Ovary (tissue), 9 donors: Measurements from ENCODE around the gene STAT5B. TPM values are rescaled to one million over a fixed set of nuclear protein-coding genes. Genes with fewer than 3 reads are reported as not detected.

Source experiments
- DNase-seq, 5 donors: peaks; one replicate each; pipeline ENCODE4 v3.0.0-alpha.2; 2019 to 2020
- H3K27ac ChIP-seq, 2 donors: fragments of 200-600 bp; one replicate each; pipeline versions ENCODE4 v1.5.1 to v1.8.0; 2019 to 2022
- H3K27me3 ChIP-seq: fragments of 200-600 bp; one replicate; pipeline ENCODE4 v1.8.0; 2022
- H3K36me3 ChIP-seq: fragments of 200-600 bp; sonication (generic); one replicate; pipeline ENCODE4 v1.5.1; 2019
- H3K4me1 ChIP-seq: one replicate; pipeline ENCODE4 v1.8.1; 2013; ENCODE audit warnings: mild to moderate bottlenecking, moderate library complexity; ENCODE audit not compliant: insufficient read depth
- H3K4me3 ChIP-seq: fragments of 200-600 bp; sonication (generic); one replicate; pipeline ENCODE4 v1.5.1; 2017
- H3K9me3 ChIP-seq, 2 donors: fragments of 200-600 bp in 1 of 2; sonication (generic) in 1 of 2; one replicate each; pipeline versions ENCODE4 v1.5.1 to v1.8.1; 2013 to 2019; ENCODE audit warnings: mild to moderate bottlenecking in 1 of 2, moderate library complexity in 1 of 2
- EP300 ChIP-seq: sonication (generic); formaldehyde crosslinking; IDR thresholded peaks from one replicate; pipeline ENCODE4 v1.6.1; 2017; ENCODE audit warnings: antibody characterized with exemption
- POLR2A ChIP-seq: fragments of 450-650 bp; IDR thresholded peaks from one replicate; pipeline ENCODE4 v1.6.1; 2017; ENCODE audit warnings: antibody characterized with exemption, mild to moderate bottlenecking, moderate library complexity
- WGBS, 3 donors: extraction: QIAGEN DNeasy Blood & Tissue Kit in 1 of 3; methylation state at CpG; one replicate each; pipeline versions ENCODE4 v1.1.5 to v1.1.7; 2013 to 2017; 5-methylcytosine and 5-hydroxymethylcytosine counted together
- intact Hi-C, 4 donors: fragments of 100-400 bp; cut with DNase I; formaldehyde crosslinking; loops; one replicate each; pipeline versions ENCODE4 v1.11.0 to v1.15.1; 2022 to 2023
- polyA plus RNA-seq, 2 donors: library from polyadenylated mRNA; stranded (reverse); fragments of 200-250 nt in 1 of 2; fragments of 350-450 nt in 1 of 2; fragmentation: Illumina TruSeq in 1 of 2; extraction: RNeasy Lipid Tissue Mini Kit (QIAGEN cat#74804) in 1 of 2; gene quantifications; one replicate each; pipeline ENCODE4 v1.2.3, GENCODE V29; 2013 to 2014
- total RNA-seq, 7 donors: library from RNA; depleted of rRNA in 2 of 7; stranded (reverse); fragments of >200 nt in 2 of 7; fragmentation: NEBNext Ultra II Directional in 3 of 7; extraction: Animal tissue kit (Norgen Biotek cat#: 25700) in 3 of 7; gene quantifications; one replicate each; pipeline versions ENCODE4 v1.1.0 to v1.2.4, GENCODE V29; 2016 to 2023
- TF ChIP-seq, protein P1 (sequence below), 3 donors: fragments of 450-650 bp in 2 of 3; fragments of 200-600 bp in 1 of 3; IDR thresholded peaks; one replicate each; pipeline versions ENCODE4 v1.5.1 to v1.8.0; 2016 to 2022; ENCODE audit warnings: antibody characterized with exemption in 3 of 3, mild to moderate bottlenecking in 1 of 3
- donor health status: DM: no; HTN: no; CAD: no; lungs with moderate emphysema.
- donor health status: DM: no; HTN: no; CAD: no.
- donor health status: Bipolar disorder and iron deficiency.
- donor health status: DM: yes; HTN: yes; CAD: no.
- donor health status: DM: no; HTN: no; CAD: no.
- donor health status: DM: yes; HTN: yes; CAD: no.

Gene STAT5B
- total and polyA plus RNA-seq, 9 donors = 66.1 to 176 (median 108) TPM

DNA sequence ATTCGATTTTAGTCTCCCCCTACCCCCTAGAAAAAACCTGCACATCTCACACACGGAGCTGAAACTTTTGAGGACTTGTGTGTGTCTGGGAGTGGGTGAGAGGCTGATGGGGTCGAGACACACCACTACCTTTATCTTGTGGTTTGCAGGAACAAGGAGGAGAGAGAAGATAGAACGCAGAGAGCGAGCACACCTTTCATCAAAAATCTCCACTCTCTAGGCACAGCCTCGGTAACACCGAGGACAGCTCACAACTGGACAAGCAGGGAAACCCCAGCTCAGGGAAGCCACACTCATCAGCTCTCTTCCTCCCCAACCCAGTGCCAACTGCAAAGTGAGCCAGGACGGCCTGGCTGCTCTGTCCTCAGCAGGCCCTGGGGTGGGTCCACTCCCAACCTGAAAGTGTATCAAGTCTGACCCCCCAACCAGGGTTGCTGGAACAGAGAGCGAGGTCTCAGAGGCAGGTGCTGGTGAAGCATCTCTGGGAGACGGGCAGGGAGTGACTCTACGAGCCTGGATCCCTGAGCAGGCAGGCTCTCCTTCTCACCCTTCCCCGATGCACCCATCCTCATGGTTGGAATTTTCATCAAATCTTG, 76.7 kb downstream of the STAT5B start:
- intact Hi-C loops = no loop called here
- no peak overlapping the region for H3K27ac ChIP-seq
- no peaks in the 10 kb centered on the region for H3K36me3 ChIP-seq
- TF ChIP-seq POLR2A (no peak), EP300 (no peak)
- TF ChIP-seq, protein P1, sequence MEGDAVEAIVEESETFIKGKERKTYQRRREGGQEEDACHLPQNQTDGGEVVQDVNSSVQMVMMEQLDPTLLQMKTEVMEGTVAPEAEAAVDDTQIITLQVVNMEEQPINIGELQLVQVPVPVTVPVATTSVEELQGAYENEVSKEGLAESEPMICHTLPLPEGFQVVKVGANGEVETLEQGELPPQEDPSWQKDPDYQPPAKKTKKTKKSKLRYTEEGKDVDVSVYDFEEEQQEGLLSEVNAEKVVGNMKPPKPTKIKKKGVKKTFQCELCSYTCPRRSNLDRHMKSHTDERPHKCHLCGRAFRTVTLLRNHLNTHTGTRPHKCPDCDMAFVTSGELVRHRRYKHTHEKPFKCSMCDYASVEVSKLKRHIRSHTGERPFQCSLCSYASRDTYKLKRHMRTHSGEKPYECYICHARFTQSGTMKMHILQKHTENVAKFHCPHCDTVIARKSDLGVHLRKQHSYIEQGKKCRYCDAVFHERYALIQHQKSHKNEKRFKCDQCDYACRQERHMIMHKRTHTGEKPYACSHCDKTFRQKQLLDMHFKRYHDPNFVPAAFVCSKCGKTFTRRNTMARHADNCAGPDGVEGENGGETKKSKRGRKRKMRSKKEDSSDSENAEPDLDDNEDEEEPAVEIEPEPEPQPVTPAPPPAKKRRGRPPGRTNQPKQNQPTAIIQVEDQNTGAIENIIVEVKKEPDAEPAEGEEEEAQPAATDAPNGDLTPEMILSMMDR (IDR thresholded peaks at IDR 0.05) = no peak
- no peak overlapping the region for H3K4me3 ChIP-seq
- peaks cover 1% of the 10 kb centered on the region for H3K4me1 ChIP-seq
- no peaks in the 10 kb centered on the region for H3K27me3 ChIP-seq
- no peaks in the 10 kb centered on the region for H3K9me3 ChIP-seq
- 80 to 87% (median 86%) methylated on average over 12 of the region's 12 CpGs for WGBS, 3 donors
- no peak for DNase-seq

GRCh38 chr17:42198897-42199296, 77.3 kb downstream of the STAT5B start:
- WGBS, 3 donors = 67 to 72% (median 70%) methylated on average over 4 of the region's 4 CpGs
- TF ChIP-seq POLR2A (no peak), EP300 (no peak)
- TF ChIP-seq, protein P1 (IDR thresholded peaks at IDR 0.05) = no peak

DNA sequence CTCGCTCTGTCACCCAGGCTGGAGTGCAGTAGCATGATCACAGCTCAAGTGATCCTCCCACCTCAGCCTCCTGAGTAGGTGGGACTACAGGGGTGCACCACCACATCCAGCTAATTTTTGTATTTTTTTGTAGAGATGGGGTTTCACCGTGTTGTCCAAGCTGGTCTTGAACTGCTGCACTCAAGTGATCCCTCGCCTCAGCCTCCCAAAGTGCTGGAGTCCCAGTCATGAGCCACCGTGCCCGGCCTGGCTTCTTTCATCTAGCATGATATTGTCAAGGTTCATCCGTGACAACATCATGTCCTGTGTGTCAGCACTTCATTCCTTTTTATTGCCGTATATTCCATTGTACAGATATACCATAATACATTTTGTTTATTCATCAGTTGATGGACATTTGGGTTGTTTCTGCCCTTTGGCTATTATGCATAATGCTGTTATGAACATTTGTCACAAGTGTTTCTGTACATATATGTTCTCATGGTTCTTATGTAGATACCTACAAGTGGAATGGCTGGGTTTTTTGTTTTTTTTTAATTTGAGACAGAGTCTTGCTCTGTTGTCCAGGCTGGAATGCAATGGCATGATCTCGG, 78.5 kb downstream of the STAT5B start:
- no peak for DNase-seq
- TF ChIP-seq, protein P1 (IDR thresholded peaks at IDR 0.05) = no peak
- TF ChIP-seq POLR2A (no peak), EP300 (no peak)
- H3K9me3 ChIP-seq = no peaks in the 10 kb centered on the region
- no peaks in the 10 kb centered on the region for H3K36me3 ChIP-seq
- 91 to 92% (median 91%) methylated on average over 8 of the region's 8 CpGs for WGBS, 3 donors
- peaks cover 10% of the 10 kb centered on the region for H3K4me1 ChIP-seq
- H3K27me3 ChIP-seq = no peaks in the 10 kb centered on the region
- intact Hi-C loops = no loop called here
- no peak overlapping the region for H3K4me3 ChIP-seq
- H3K27ac ChIP-seq = no peak overlapping the region

More at GRCh38 chr17:42198897-42199296, 77.3 kb downstream of the STAT5B start:
- H3K27ac ChIP-seq = no peak overlapping the region
- H3K36me3 ChIP-seq = no peaks in the 10 kb centered on the region
- no peaks in the 10 kb centered on the region for H3K9me3 ChIP-seq
- intact Hi-C loops = no loop called here
- peaks cover 2% of the 10 kb centered on the region for H3K4me1 ChIP-seq
- no peaks in the 10 kb centered on the region for H3K27me3 ChIP-seq
- no peak overlapping the region for H3K4me3 ChIP-seq
- DNase-seq = no peak

DNA sequence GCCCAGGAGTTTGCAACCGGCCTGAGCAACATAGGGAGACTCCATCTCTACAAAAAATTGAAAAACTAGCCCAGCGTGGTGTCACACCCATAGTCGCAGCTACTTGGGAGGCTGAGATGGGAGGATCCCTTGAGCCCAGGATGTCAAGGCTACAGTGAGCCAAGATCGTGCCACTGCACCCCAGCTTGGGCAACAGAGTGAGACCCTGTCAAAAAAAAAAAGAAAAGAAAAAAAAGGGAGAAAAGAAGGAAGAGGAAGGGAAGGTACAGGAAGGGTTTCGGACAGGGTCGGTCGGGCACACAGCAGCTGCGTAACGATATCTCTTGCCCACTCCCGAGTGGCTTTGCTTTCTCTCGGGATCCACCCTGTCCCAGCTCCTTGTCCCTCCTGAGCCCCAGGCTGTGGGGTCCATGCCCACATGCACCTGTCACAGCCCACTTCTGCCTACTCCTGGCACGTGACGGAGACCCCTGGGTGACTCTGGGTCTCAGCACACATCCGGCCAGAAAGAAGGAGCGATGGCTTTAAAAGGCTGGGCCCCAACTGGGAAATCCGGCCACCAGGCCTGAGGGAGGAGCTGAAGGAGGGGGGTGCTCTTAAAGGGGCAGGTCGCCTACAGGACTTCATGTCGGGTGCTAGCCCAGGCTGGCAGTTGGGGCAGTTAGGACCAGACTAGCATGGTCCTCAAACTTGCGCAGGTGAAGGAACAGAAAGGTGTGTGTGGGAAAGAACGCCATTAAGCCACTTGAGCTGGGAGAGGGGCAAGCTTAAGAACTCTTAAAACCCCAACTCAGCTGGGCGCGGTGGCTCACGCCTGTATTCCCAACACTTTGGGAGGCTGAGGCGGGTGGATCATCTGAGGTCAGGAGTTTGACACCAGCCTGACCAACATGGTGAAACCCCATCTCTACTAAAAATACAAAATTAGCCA, 82.0 kb downstream of the STAT5B start, which contains the start of gene GHDC:
Gene GHDC (minus strand): TSS at position 526 of the 931 bp plus-strand sequence. CDS start 913 bp downstream, outside the sequence.
- peak; percentile 77 to 86 (median 83) for DNase-seq
- Histone ChIP-seq H3K4me3 (peak within 1 kb of the TSS; percentile 70), H3K4me1 (peaks cover 10% of the 10 kb centered on the region), H3K27me3 (no peaks in the 10 kb centered on the region), H3K27ac (peak within 1 kb of the TSS; percentile 3 to 12), H3K36me3 (no peaks in the 10 kb centered on the region), H3K9me3 (no peaks in the 10 kb centered on the region)
- peak; percentile 35 for TF ChIP-seq POLR2A
- no peak for TF ChIP-seq EP300
- WGBS, 3 donors = 13 to 17% (median 17%) methylated on average over 24 of the region's 24 CpGs
- intact Hi-C loops = no loop called here
